Measurements from ENCODE around the gene TECPR2. TPM values are rescaled to one million over a fixed set of nuclear protein-coding genes. Genes with fewer than 3 reads are reported as not detected.

TECPR2 gene
- total and polyA plus RNA-seq, 10 donors: 1.1 to 46.6 (median 26.7) TPM

DNA sequence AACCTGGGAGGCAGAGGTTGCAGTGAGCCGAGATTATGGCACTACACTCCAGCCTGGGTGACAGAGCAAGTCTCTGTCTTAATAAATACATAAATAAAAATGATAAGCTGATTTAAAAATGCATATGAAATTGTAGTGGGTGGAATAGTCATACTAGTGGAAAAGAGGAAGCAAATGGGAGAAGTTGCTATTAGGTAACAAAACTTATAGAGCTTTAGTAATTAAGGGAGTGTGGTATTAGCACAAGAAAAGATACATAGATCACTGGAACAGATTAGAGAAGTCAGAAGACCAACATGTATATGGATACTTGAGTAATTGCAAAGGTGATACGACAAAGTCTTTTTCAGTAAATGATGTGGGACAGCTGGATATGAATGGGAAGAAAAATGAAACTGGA is 26.5 kb downstream of the TECPR2 start:
- TF ChIP-seq CTCF (IDR thresholded peaks at IDR 0.05 in 8 of 11, conservative IDR thresholded peaks at IDR 0.05 in 3 of 11): no peak
- no peak for TF ChIP-seq POLR2AphosphoS5 (IDR thresholded peaks at IDR 0.05)
- no peak for TF ChIP-seq POLR2A (IDR thresholded peaks at IDR 0.05)
- peaks cover 0 to 54% (median 1%) of the 10 kb centered on the region in 6 donors for H3K36me3 ChIP-seq
- no peaks in the 10 kb centered on the region for H3K9me3 ChIP-seq
- DNase-seq: no peak
- peak overlapping the region in 4 of 8 donors; percentile 2 to 69 (median 57) for H3K27ac ChIP-seq
- H3K27me3 ChIP-seq (replicated peaks in 1 of 7): no peaks in the 10 kb centered on the region
- H3K4me1 ChIP-seq: peaks cover 0 to 17% (median 2%) of the 10 kb centered on the region in 6 donors
- peak overlapping the region in 1 of 8 donors; percentile 14 for H3K4me3 ChIP-seq
- WGBS, 5 donors: 72 to 92% (median 79%) methylated on average over 2 of the region's 2 CpGs
- intact Hi-C loops (cut with DNase I; ENCODE audit: low total_unique reads): no loop called here

- Histone ChIP-seq H3K4me1 (peaks cover 0 to 17% (median 2%) of the 10 kb centered on the region in 6 donors), H3K27ac (peak overlapping the region in 3 of 8 donors; percentile 50 to 69 (median 64)), H3K36me3 (peaks cover 0 to 55% (median 1%) of the 10 kb centered on the region in 6 donors), H3K27me3 (replicated peaks in 1 of 7) (no peaks in the 10 kb centered on the region), H3K9me3 (no peaks in the 10 kb centered on the region), H3K4me3 (no peak overlapping the region)
- DNase-seq: no peak
- WGBS, 5 donors: 64 to 87% (median 81%) methylated on average over 2 of the region's 2 CpGs
- TF ChIP-seq CTCF (IDR thresholded peaks at IDR 0.05 in 8 of 11, conservative IDR thresholded peaks at IDR 0.05 in 3 of 11): no peak
- no peak for TF ChIP-seq POLR2AphosphoS5 (IDR thresholded peaks at IDR 0.05)
- no peak for TF ChIP-seq POLR2A (IDR thresholded peaks at IDR 0.05)
- intact Hi-C loops (cut with DNase I; ENCODE audit: low total_unique reads): no loop called here
Measured at GRCh38 chr14:102390064-102390855, 27.5 kb downstream of the TECPR2 start.

GRCh38 chr14:102392506-102392905 is 29.8 kb downstream of the TECPR2 start:
- DNase-seq: no peak
- peaks cover 0 to 55% (median 1%) of the 10 kb centered on the region in 6 donors for H3K36me3 ChIP-seq
- peaks cover 0 to 17% (median 2%) of the 10 kb centered on the region in 6 donors for H3K4me1 ChIP-seq
- H3K27ac ChIP-seq: no peak overlapping the region
- H3K4me3 ChIP-seq: no peak overlapping the region
- peaks cover 0 to 4% (median 2%) of the 10 kb centered on the region in 8 donors for H3K9me3 ChIP-seq
- H3K27me3 ChIP-seq (replicated peaks in 1 of 7): no peaks in the 10 kb centered on the region
- no peak for TF ChIP-seq POLR2A (IDR thresholded peaks at IDR 0.05)
- TF ChIP-seq CTCF (IDR thresholded peaks at IDR 0.05 in 8 of 11, conservative IDR thresholded peaks at IDR 0.05 in 3 of 11): no peak
- no peak for TF ChIP-seq POLR2AphosphoS5 (IDR thresholded peaks at IDR 0.05)
- intact Hi-C loops (cut with DNase I; ENCODE audit: low total_unique reads): no loop called here
- 93 to 100% (median 95%) methylated on average over 4 of the region's 4 CpGs for WGBS, 5 donors

DNA sequence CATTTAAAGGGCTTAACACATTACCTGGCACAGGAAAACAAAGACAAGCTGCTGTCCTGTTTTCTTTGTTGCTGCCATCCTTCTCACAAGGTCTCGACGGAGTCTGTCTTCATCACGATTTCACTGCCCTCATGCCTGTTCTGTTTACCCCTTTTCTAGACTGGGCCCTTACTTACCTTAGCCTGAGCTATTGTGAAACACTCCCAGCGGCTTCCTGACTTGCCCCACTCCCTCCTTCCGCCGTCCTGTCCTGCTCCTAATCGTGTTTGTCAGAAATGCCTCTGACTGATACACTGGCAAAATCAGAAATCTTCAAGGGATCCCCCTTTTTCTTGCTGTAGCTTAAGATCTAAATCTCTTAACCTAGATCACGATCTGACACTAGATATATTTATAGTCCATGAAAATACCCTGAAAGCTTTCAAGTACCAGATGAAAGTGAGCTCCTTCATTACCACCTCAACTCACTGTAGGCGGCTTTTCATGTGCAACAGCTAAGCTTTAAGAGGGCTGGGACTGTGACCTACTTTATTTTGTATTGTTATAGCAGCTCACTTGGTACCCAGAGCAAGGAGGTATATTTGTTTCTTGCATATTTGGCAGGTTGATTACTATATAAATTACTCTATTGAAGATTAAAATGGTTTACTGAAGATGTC is 32.1 kb downstream of the TECPR2 start:
- 42 to 63% (median 47%) methylated on average over 9 of the region's 9 CpGs for WGBS, 5 donors
- intact Hi-C loops (cut with DNase I; ENCODE audit: low total_unique reads): no loop called here
- Histone ChIP-seq H3K36me3 (peaks cover 0 to 63% (median 1%) of the 10 kb centered on the region in 6 donors), H3K4me1 (peaks cover 0 to 7% (median 0%) of the 10 kb centered on the region in 6 donors), H3K4me3 (peak overlapping the region in 1 of 8 donors; percentile 24), H3K9me3 (peaks cover 5 to 27% (median 24%) of the 10 kb centered on the region in 8 donors), H3K27me3 (replicated peaks in 1 of 7) (no peaks in the 10 kb centered on the region), H3K27ac (peak overlapping the region in 6 of 8 donors; percentile 39 to 85 (median 72))
- no peak for TF ChIP-seq POLR2A (IDR thresholded peaks at IDR 0.05)
- no peak for TF ChIP-seq POLR2AphosphoS5 (IDR thresholded peaks at IDR 0.05)
- no peak for TF ChIP-seq CTCF (IDR thresholded peaks at IDR 0.05 in 8 of 11, conservative IDR thresholded peaks at IDR 0.05 in 3 of 11)
- DNase-seq: no peak

Measured in spleen (tissue), 11 donors.